HepG2 (cell line): Measurements from ENCODE around the gene TEX19. TPM values are rescaled to one million over a fixed set of nuclear protein-coding genes. Genes with fewer than 3 reads are reported as not detected.
A peak's percentile ranks its signal among the peaks of the same experiment; 100 is the strongest.

Experiments
- HES4 ChIP-seq: sonication (generic); formaldehyde crosslinking; IDR thresholded peaks from 2 replicates; pipeline ENCODE4 v1.9.0; 2021; ENCODE audit warnings: mild to moderate bottlenecking, missing genetic modification reagents, borderline replicate concordance
- MIER2 ChIP-seq: IDR thresholded peaks from 2 replicates; pipeline ENCODE4 v1.6.1; 2016; ENCODE audit warnings: missing biosample characterization, missing genetic modification reagents
- MZF1 ChIP-seq: sonication (generic); formaldehyde crosslinking; IDR thresholded peaks from 2 replicates; pipeline ENCODE4 v1.8.1; 2023; ENCODE audit warnings: mild to moderate bottlenecking, missing genetic modification reagents, borderline replicate concordance
- NFE2 ChIP-seq: sonication (generic); formaldehyde crosslinking; IDR thresholded peaks from 2 replicates; pipeline ENCODE4 v1.4.0; 2020; ENCODE audit warnings: missing genetic modification reagents
- POLR2AphosphoS2 ChIP-seq: IDR thresholded peaks from 2 replicates; pipeline ENCODE4 v1.6.1; 2011; ENCODE audit warnings: low read depth, low read length, improper control_type of control experiment
- PRPF4 ChIP-seq: fragments of 200-400 bp; formaldehyde crosslinking; IDR thresholded peaks from 2 replicates; pipeline ENCODE4 v1.6.1; 2016; ENCODE audit warnings: low read length, low read depth; ENCODE audit not compliant: poor library complexity, severe bottlenecking
- REL ChIP-seq: sonication (generic); formaldehyde crosslinking; conservative IDR thresholded peaks from 2 replicates; pipeline ENCODE4 v1.8.0; 2022; ENCODE audit warnings: mild to moderate bottlenecking, missing genetic modification reagents, moderate library complexity
- RFXANK ChIP-seq: IDR thresholded peaks from 2 replicates; pipeline ENCODE4 v1.6.1; 2016
- SMYD3 ChIP-seq: sonication (generic); formaldehyde crosslinking; IDR thresholded peaks from 2 replicates; pipeline ENCODE4 v1.8.1; 2023; ENCODE audit warnings: mild to moderate bottlenecking, missing genetic modification reagents
- SNAI1 ChIP-seq: sonication (generic); formaldehyde crosslinking; IDR thresholded peaks from 2 replicates; pipeline ENCODE4 v1.5.0; 2020; ENCODE audit warnings: mild to moderate bottlenecking, missing genetic modification reagents, borderline replicate concordance
- SOX6 ChIP-seq, 2 experiments: fragments of 450-650 bp in 1 of 2; sonication (generic) in 1 of 2; formaldehyde crosslinking in 1 of 2; IDR thresholded peaks; 2 replicates each; pipeline versions ENCODE4 v1.4.0 to v1.6.1; 2017 to 2020; ENCODE audit warnings: antibody characterized with exemption in 1 of 2, mild to moderate bottlenecking in 1 of 2, missing genetic modification reagents in 1 of 2
- TRIM24 ChIP-seq: sonication (generic); formaldehyde crosslinking; IDR thresholded peaks from 2 replicates; pipeline ENCODE4 v1.8.0; 2022; ENCODE audit warnings: mild to moderate bottlenecking, missing genetic modification reagents
- XRCC5 ChIP-seq: fragments of 200-400 bp; formaldehyde crosslinking; optimal IDR thresholded peaks from 2 replicates; pipeline ENCODE3; 2017; ENCODE audit warnings: mild to moderate bottlenecking, low read length
- ZBTB7A ChIP-seq: sonication (generic); formaldehyde crosslinking; IDR thresholded peaks from 2 replicates; pipeline ENCODE4 v1.8.0; 2022; ENCODE audit warnings: mild to moderate bottlenecking, missing genetic modification reagents
- ZNF282 ChIP-seq: fragments of 450-650 bp; IDR thresholded peaks from 2 replicates; pipeline ENCODE4 v1.6.1; 2018; ENCODE audit not compliant: partially characterized antibody
- ZNF616 ChIP-seq: sonication (generic); formaldehyde crosslinking; IDR thresholded peaks from 2 replicates; pipeline ENCODE4 v1.5.0; 2020; ENCODE audit warnings: low read depth, mild to moderate bottlenecking, missing genetic modification reagents
- ZNF652 ChIP-seq: IDR thresholded peaks from 2 replicates; pipeline ENCODE4 v1.6.1; 2016; ENCODE audit warnings: low read depth, borderline replicate concordance
- ZNF713 ChIP-seq: sonication (generic); formaldehyde crosslinking; IDR thresholded peaks from 2 replicates; pipeline ENCODE4 v1.4.0; 2020; ENCODE audit warnings: mild to moderate bottlenecking, missing genetic modification reagents
- ZNF75D ChIP-seq: sonication (generic); formaldehyde crosslinking; IDR thresholded peaks from 2 replicates; pipeline ENCODE4 v1.8.1; 2023; ENCODE audit warnings: missing genetic modification reagents, mild to moderate bottlenecking, borderline replicate concordance
- ZNF776 ChIP-seq: sonication (generic); formaldehyde crosslinking; IDR thresholded peaks from 2 replicates; pipeline ENCODE4 v1.4.0; 2020; ENCODE audit warnings: mild to moderate bottlenecking, missing genetic modification reagents
- ZZZ3 ChIP-seq: sonication (generic); formaldehyde crosslinking; IDR thresholded peaks from 2 replicates; pipeline ENCODE4 v1.4.0; 2020; ENCODE audit warnings: missing genetic modification reagents, mild to moderate bottlenecking, borderline replicate concordance
- polyA plus RNA-seq, 8 experiments: library from polyadenylated mRNA; depleted of rRNA in 3 of 8; stranded (reverse) in 7 of 8; unstranded in 1 of 8; fragments of >200 nt; fragmentation: Illumina TruSeq in 4 of 8; extraction: Trizol in 4 of 8; gene quantifications; 2 replicates each; pipeline versions ENCODE4 v1.2.1 to v1.2.3, GENCODE V29; 2011 to 2016; ENCODE audit warnings: low read depth in 4 of 8, missing spikeins in 1 of 8, mixed read lengths in 1 of 8; ENCODE audit not compliant: insufficient read depth in 1 of 8
- total RNA-seq, 5 experiments: library from RNA; depleted of rRNA; stranded (reverse); fragments of >200 nt; fragmentation: Illumina TruSeq; extraction: Trizol; gene quantifications; 2 replicates each; pipeline ENCODE4 v1.2.3, GENCODE V29; 2016; ENCODE audit warnings: low read depth in 1 of 5
- TF ChIP-seq, protein P1 (sequence below): sonication (generic); formaldehyde crosslinking; conservative IDR thresholded peaks from 2 replicates; pipeline ENCODE4 v1.4.0; 2020; ENCODE audit warnings: missing genetic modification reagents
- TF ChIP-seq, protein P2 (sequence below): IDR thresholded peaks from 2 replicates; pipeline ENCODE4 v1.6.1; 2018; ENCODE audit warnings: missing genetic modification reagents
- TF ChIP-seq, protein P3 (sequence below): sonication (generic); formaldehyde crosslinking; IDR thresholded peaks from 2 replicates; pipeline ENCODE4 v1.4.0; 2020; ENCODE audit warnings: missing genetic modification reagents
- TF ChIP-seq, protein P4 (sequence below): sonication (generic); formaldehyde crosslinking; IDR thresholded peaks from 2 replicates; pipeline ENCODE4 v1.5.1; 2020; ENCODE audit warnings: missing genetic modification reagents, mild to moderate bottlenecking, borderline replicate concordance

The TEX19 gene
- total and polyA plus RNA-seq, 2 of the 13 experiments (the other 11 are each of a cell fraction or from before 2014, with no cell fraction given) = 1.3 to 6.0 TPM

DNA sequence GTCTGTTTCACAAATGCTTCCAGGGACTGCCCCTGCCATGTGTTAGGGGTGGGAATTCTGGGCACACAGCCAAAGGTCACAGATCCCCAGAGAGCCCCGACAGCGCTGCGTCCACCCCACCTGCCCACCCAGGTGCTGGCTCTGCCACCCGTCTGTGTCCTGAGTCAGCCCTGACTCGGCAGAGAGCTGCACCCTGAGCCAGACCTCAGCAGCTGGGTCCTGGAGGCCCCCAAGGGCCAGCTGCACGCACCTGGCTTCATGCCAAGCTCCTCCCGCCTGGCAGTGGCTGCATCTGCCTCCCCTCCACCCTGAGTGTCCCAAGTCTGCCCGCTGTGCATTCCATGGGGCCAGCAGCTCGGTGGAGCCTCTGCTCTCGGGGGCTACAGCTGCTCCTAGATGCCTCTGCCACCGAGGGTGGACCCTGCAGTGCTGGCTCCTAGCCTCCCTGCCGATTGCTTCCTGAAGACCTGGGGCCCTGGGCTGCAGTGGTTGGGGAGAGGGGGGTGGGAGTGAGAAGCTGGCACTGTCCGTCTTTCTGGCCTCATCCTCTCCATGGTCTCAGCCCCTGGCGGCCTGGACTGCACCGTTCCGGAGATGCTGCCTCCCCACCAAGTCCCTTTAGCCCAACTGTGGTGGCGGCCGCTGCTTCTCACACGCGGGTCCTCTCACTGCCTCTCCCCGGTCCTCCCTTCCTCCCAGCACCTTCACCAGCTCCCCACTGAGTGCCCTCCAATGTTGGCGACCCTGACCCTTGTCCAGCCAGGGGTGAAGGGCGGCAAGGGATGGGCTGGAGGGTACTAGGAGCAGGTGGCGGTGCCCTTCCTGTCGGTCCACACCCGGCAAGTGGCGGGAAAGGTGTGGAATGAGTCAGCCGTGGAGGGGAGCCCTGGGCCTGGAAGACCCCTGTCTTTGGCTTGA lies 28.5 kb upstream of the TEX19 start (continued):
- TF ChIP-seq, protein P1, sequence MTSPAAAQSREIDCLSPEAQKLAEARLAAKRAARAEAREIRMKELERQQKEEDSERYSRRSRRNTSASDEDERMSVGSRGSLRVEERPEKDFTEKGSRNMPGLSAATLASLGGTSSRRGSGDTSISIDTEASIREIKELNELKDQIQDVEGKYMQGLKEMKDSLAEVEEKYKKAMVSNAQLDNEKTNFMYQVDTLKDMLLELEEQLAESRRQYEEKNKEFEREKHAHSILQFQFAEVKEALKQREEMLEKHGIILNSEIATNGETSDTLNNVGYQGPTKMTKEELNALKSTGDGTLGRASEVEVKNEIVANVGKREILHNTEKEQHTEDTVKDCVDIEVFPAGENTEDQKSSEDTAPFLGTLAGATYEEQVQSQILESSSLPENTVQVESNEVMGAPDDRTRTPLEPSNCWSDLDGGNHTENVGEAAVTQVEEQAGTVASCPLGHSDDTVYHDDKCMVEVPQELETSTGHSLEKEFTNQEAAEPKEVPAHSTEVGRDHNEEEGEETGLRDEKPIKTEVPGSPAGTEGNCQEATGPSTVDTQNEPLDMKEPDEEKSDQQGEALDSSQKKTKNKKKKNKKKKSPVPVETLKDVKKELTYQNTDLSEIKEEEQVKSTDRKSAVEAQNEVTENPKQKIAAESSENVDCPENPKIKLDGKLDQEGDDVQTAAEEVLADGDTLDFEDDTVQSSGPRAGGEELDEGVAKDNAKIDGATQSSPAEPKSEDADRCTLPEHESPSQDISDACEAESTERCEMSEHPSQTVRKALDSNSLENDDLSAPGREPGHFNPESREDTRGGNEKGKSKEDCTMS (CRISPR knock-in tag) = no peak
- TF ChIP-seq MIER2 = no peak
- TF ChIP-seq ZNF652 (CRISPR knock-in tag) = no peak; the same call in 1 of the 2 replicates
- TF ChIP-seq, protein P2, sequence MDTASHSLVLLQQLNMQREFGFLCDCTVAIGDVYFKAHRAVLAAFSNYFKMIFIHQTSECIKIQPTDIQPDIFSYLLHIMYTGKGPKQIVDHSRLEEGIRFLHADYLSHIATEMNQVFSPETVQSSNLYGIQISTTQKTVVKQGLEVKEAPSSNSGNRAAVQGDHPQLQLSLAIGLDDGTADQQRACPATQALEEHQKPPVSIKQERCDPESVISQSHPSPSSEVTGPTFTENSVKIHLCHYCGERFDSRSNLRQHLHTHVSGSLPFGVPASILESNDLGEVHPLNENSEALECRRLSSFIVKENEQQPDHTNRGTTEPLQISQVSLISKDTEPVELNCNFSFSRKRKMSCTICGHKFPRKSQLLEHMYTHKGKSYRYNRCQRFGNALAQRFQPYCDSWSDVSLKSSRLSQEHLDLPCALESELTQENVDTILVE (CRISPR knock-in tag) = no peak
- TF ChIP-seq NFE2 (CRISPR knock-in tag) = no peak
- TF ChIP-seq RFXANK (CRISPR knock-in tag) = no peak
- no peak for TF ChIP-seq REL (CRISPR knock-in tag)
- TF ChIP-seq SMYD3 (CRISPR knock-in tag) = no peak
- TF ChIP-seq ZNF282 = no peak
- TF ChIP-seq TRIM24 (CRISPR knock-in tag) = no peak
- TF ChIP-seq, protein P3, sequence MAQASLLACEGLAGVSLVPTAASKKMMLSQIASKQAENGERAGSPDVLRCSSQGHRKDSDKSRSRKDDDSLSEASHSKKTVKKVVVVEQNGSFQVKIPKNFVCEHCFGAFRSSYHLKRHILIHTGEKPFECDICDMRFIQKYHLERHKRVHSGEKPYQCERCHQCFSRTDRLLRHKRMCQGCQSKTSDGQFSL (CRISPR knock-in tag) = no peak
- TF ChIP-seq SOX6 (IDR thresholded peaks at IDR 0.05) = no peak
- peak; percentile 84 for TF ChIP-seq SOX6 (CRISPR knock-in tag; IDR thresholded peaks at IDR 0.05)
- TF ChIP-seq, protein P4, sequence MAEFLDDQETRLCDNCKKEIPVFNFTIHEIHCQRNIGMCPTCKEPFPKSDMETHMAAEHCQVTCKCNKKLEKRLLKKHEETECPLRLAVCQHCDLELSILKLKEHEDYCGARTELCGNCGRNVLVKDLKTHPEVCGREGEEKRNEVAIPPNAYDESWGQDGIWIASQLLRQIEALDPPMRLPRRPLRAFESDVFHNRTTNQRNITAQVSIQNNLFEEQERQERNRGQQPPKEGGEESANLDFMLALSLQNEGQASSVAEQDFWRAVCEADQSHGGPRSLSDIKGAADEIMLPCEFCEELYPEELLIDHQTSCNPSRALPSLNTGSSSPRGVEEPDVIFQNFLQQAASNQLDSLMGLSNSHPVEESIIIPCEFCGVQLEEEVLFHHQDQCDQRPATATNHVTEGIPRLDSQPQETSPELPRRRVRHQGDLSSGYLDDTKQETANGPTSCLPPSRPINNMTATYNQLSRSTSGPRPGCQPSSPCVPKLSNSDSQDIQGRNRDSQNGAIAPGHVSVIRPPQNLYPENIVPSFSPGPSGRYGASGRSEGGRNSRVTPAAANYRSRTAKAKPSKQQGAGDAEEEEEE (CRISPR knock-in tag) = peak; percentile 52; the same call in 1 of the 2 replicates
- TF ChIP-seq ZNF75D (CRISPR knock-in tag) = no peak
- TF ChIP-seq ZZZ3 = no peak
- peak; percentile 93 for TF ChIP-seq ZBTB7A (CRISPR knock-in tag)
- 0 out of 2 replicates have a peak, but pooled peaks have one; percentile 36 for TF ChIP-seq SNAI1 (CRISPR knock-in tag)
- no peak for TF ChIP-seq ZNF713 (CRISPR knock-in tag)
- TF ChIP-seq ZNF776 (CRISPR knock-in tag) = peak; percentile 58; the same call in 1 of the 2 replicates
- no peak for TF ChIP-seq PRPF4
- TF ChIP-seq POLR2AphosphoS2 = no peak
- TF ChIP-seq ZNF616 (CRISPR knock-in tag) = 0 out of 2 replicates have a peak, but pooled peaks have one; percentile 56
- no peak for TF ChIP-seq HES4 (CRISPR knock-in tag)
- 0 out of 2 replicates have a peak, but pooled peaks have one; percentile 59 for TF ChIP-seq MZF1 (CRISPR knock-in tag)
- TF ChIP-seq XRCC5 = peak; percentile 16
